HCT116 (cell line): ENCODE measurements around the gene PCDHGC5. TPM values are rescaled to one million over a fixed set of nuclear protein-coding genes. Genes with fewer than 3 reads are reported as not detected.

ENCODE experiments used
- ATAC-seq: fragments of 200-7000 bp; cut with Tn5 transposase; 2 replicates; pipeline ENCODE4 v1.9.1; 2020; ENCODE audit warnings: mild to moderate bottlenecking, moderate library complexity
- BruUV-seq: library from RNA; stranded (reverse); fragments of 400-500 nt; replicated peaks from 2 replicates; lab custom pipeline; 2021; lab: Mats Ljungman, UMichigan
- CTCF ChIA-PET: fragments of 300-600 bp; sonication (Branson Sonifier 250); formaldehyde crosslinking; loops from one replicate; lab custom pipeline; 2021; ENCODE audit warnings: antibody characterized with exemption; lab: Charles Lee
- POLR2A ChIA-PET: fragments of 300-600, 350-600 bp; sonication (Branson Sonifier 250); formaldehyde crosslinking; loops from one replicate; lab custom pipeline; 2021; ENCODE audit warnings: antibody characterized with exemption; lab: Charles Lee
- RAD21 ChIA-PET, 2 experiments: fragments of 300-600 bp; sonication (Branson Sonifier 250); formaldehyde crosslinking; loops; one replicate each; lab custom pipeline; 2023; ENCODE audit warnings: low total read pairs in 2 of 2; ENCODE audit not compliant: uncharacterized antibody in 2 of 2, unreplicated experiment in 2 of 2, low non-redundant PET in 1 of 2; lab: Charles Lee
- DNase-seq: peaks from one replicate; pipeline ENCODE4 v3.0.0-alpha.2; 2010; ENCODE audit warnings: low read depth, low spot score
- H2AFZ ChIP-seq: fragments of 200-600 bp; shearing (Covaris generic), sonication (generic); 2 replicates; pipeline ENCODE4 v1.6.1; 2017; ENCODE audit warnings: low read depth, mixed run types, mixed read lengths, antibody characterized with exemption, low read length; ENCODE audit not compliant: poor library complexity, severe bottlenecking
- H3K27ac ChIP-seq: 2 replicates; pipeline ENCODE4 v1.5.1; 2012; ENCODE audit warnings: low read depth, low read length
- H3K27me3 ChIP-seq: fragments of 200-600 bp; sonication (generic); 2 replicates; pipeline ENCODE4 v1.6.1; 2016; ENCODE audit warnings: mixed run types, low read length, mixed read lengths; ENCODE audit not compliant: insufficient read depth
- H3K36me3 ChIP-seq, 2 experiments: fragments of 200-500 bp in 1 of 2; fragments of 200-600 bp in 1 of 2; sonication (Bioruptor generic) in 1 of 2; sonication (generic) in 1 of 2; 2 replicates each; pipeline versions ENCODE4 v1.5.1 to v1.6.1; 2014 to 2016; ENCODE audit warnings: low read length in 2 of 2, inconsistent platforms in 1 of 2, mixed read lengths in 1 of 2, mixed run types in 1 of 2; ENCODE audit not compliant: insufficient read depth in 2 of 2, control insufficient read depth in 1 of 2
- H3K4me1 ChIP-seq, 2 experiments: fragments of 200-600 bp in 1 of 2; sonication (generic) in 1 of 2; 2 replicates each; pipeline versions ENCODE4 v1.5.1 to v1.6.1; 2012 to 2017; ENCODE audit warnings: low read length in 2 of 2, inconsistent platforms in 1 of 2, mild to moderate bottlenecking in 1 of 2, mixed read lengths in 1 of 2, mixed run types in 1 of 2, moderate library complexity in 1 of 2; ENCODE audit not compliant: insufficient read depth in 2 of 2, control insufficient read depth in 1 of 2
- H3K4me2 ChIP-seq: fragments of 200-600 bp; sonication (generic); 2 replicates; pipeline ENCODE4 v1.6.1; 2017; ENCODE audit warnings: mixed run types, low read length, mixed read lengths
- H3K4me3 ChIP-seq, 2 experiments: fragments of 200-600 bp in 1 of 2; sonication (generic) in 1 of 2; replicated peaks in 1 of 2; 2 replicates each; pipeline ENCODE4 v1.5.1; 2011 to 2016; ENCODE audit warnings: low read length in 2 of 2, control low read depth in 1 of 2, low read depth in 1 of 2, mild to moderate bottlenecking in 1 of 2, mixed read lengths in 1 of 2, mixed run types in 1 of 2
- H3K79me2 ChIP-seq: fragments of 200-600 bp; sonication (generic); 2 replicates; pipeline ENCODE4 v1.6.1; 2017; ENCODE audit warnings: mild to moderate bottlenecking, mixed run types, low read length, moderate library complexity, mixed read lengths; ENCODE audit not compliant: insufficient read depth
- H3K9ac ChIP-seq: fragments of 200-600 bp; sonication (generic); 2 replicates; pipeline ENCODE4 v1.6.1; 2016; ENCODE audit warnings: low read length, mixed read lengths
- H3K9me2 ChIP-seq: fragments of 200-600 bp; sonication (generic), shearing (Covaris generic); 2 replicates; pipeline ENCODE4 v1.6.1; 2017; ENCODE audit warnings: mixed run types, mild to moderate bottlenecking, moderate library complexity; ENCODE audit not compliant: insufficient read depth
- H3K9me3 ChIP-seq, 2 experiments: fragments of 200-500 bp in 1 of 2; fragments of 200-600 bp in 1 of 2; sonication (Bioruptor generic) in 1 of 2; sonication (generic) in 1 of 2; 2 replicates each; pipeline ENCODE4 v1.6.1; 2014 to 2017; ENCODE audit warnings: low read length in 2 of 2, mixed read lengths in 2 of 2, inconsistent platforms in 1 of 2, low read depth in 1 of 2, mild to moderate bottlenecking in 1 of 2, mixed run types in 1 of 2, moderate library complexity in 1 of 2; ENCODE audit not compliant: control insufficient read depth in 1 of 2, insufficient read depth in 1 of 2
- H4K20me1 ChIP-seq: fragments of 200-600 bp; sonication (generic), shearing (Covaris generic); 2 replicates; pipeline ENCODE4 v1.6.1; 2017; ENCODE audit warnings: mixed run types, mild to moderate bottlenecking, moderate library complexity; ENCODE audit not compliant: insufficient read depth
- CEBPB ChIP-seq: IDR thresholded peaks from 2 replicates; pipeline ENCODE4 v1.6.1; 2012; ENCODE audit warnings: low read depth
- EZH2phosphoT487 ChIP-seq: fragments of 200-600 bp; IDR thresholded peaks from 2 replicates; pipeline ENCODE4 v1.6.1; 2018; ENCODE audit warnings: antibody characterized with exemption, borderline replicate concordance
- JUND ChIP-seq: IDR thresholded peaks from 2 replicates; pipeline ENCODE4 v1.6.1; 2012
- RAD21 ChIP-seq: IDR thresholded peaks from 2 replicates; pipeline ENCODE4 v1.6.1; 2012; ENCODE audit warnings: low read depth, mild to moderate bottlenecking
- SP1 ChIP-seq: IDR thresholded peaks from 2 replicates; pipeline ENCODE4 v1.6.1; 2012; ENCODE audit warnings: low read depth
- SRF ChIP-seq: IDR thresholded peaks from 2 replicates; pipeline ENCODE4 v1.6.1; 2012; ENCODE audit warnings: low read depth
- intact Hi-C: fragments of 100-400 bp; cut with micrococcal nuclease; formaldehyde crosslinking; loops from 2 replicates; pipeline ENCODE4 v1.10.0; 2022
- total RNA-seq: library from RNA; stranded (reverse); gene quantifications from one replicate; pipeline ENCODE4 v1.2.1, GENCODE V29; 2021; ENCODE audit not compliant: unreplicated experiment
- TF ChIP-seq, protein P1 (sequence below), 3 experiments: fragments of 200-600 bp in 1 of 3; sonication (generic) in 1 of 3; IDR thresholded peaks in 2 of 3; conservative IDR thresholded peaks in 1 of 3; 2 replicates each; pipeline ENCODE4 v1.5.1; 2012 to 2017; ENCODE audit warnings: low read depth in 2 of 3, low read length in 2 of 3, antibody characterized with exemption in 1 of 3, borderline replicate concordance in 1 of 3, control low read depth in 1 of 3, mild to moderate bottlenecking in 1 of 3, mixed read lengths in 1 of 3, mixed run types in 1 of 3, moderate library complexity in 1 of 3; ENCODE audit not compliant: insufficient read depth in 1 of 3
- TF ChIP-seq, protein P2 (sequence below): IDR thresholded peaks from 2 replicates; pipeline ENCODE4 v1.6.1; 2012
- TF ChIP-seq, protein P3 (sequence below): IDR thresholded peaks from 2 replicates; pipeline ENCODE4 v1.6.1; 2011; ENCODE audit warnings: mild to moderate bottlenecking, low read length, moderate library complexity; ENCODE audit not compliant: insufficient replicate concordance; ENCODE audit errors: extremely low read depth

PCDHGC5 gene
- total RNA-seq, 1 experiment from 2014 or later: not detected

DNA sequence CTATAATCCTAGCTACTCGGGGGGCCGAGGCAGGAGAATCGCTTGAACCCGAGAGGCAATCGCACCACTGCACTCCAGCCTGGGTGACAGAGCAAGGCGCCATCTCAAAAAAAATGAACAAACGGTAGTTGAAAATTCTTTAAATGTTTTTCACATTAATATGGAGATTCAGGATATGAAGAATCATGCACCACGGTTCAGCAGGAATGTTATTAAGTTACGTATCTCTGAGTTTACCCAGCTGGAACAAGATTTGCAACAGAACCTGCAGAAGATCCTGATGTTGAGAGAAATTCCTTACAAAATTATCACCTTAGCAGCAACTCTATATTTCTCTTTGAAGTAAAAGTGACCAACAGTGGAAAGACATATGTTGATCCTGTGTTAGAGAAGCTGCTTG, 48.5 kb upstream of the PCDHGC5 start:
- H3K4me1 ChIP-seq: no peaks in the 10 kb centered on the region
- DNase-seq (no peak), ATAC-seq (no peak)
- H2AFZ ChIP-seq: no peak overlapping the region
- BruUV-seq: no TSS peak
- H3K36me3 ChIP-seq: no peaks in the 10 kb centered on the region
- no peaks in the 10 kb centered on the region for H3K9me2 ChIP-seq
- RAD21 ChIA-PET: no interaction called here
- POLR2A ChIA-PET: no interaction called here
- H3K4me2 ChIP-seq: no peak overlapping the region
- H3K27me3 ChIP-seq: no peaks in the 10 kb centered on the region
- no peaks in the 10 kb centered on the region for H3K79me2 ChIP-seq
- H3K9ac ChIP-seq: no peak overlapping the region
- TF ChIP-seq, protein P1, sequence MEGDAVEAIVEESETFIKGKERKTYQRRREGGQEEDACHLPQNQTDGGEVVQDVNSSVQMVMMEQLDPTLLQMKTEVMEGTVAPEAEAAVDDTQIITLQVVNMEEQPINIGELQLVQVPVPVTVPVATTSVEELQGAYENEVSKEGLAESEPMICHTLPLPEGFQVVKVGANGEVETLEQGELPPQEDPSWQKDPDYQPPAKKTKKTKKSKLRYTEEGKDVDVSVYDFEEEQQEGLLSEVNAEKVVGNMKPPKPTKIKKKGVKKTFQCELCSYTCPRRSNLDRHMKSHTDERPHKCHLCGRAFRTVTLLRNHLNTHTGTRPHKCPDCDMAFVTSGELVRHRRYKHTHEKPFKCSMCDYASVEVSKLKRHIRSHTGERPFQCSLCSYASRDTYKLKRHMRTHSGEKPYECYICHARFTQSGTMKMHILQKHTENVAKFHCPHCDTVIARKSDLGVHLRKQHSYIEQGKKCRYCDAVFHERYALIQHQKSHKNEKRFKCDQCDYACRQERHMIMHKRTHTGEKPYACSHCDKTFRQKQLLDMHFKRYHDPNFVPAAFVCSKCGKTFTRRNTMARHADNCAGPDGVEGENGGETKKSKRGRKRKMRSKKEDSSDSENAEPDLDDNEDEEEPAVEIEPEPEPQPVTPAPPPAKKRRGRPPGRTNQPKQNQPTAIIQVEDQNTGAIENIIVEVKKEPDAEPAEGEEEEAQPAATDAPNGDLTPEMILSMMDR (IDR thresholded peaks at IDR 0.05 in 2 of 3, conservative IDR thresholded peaks at IDR 0.05 in 1 of 3; ENCODE audit: borderline replicate concordance in 1 of 3, insufficient read depth in 1 of 3, low read depth in 2 of 3, low read length in 2 of 3): no peak
- TF ChIP-seq, protein P2, sequence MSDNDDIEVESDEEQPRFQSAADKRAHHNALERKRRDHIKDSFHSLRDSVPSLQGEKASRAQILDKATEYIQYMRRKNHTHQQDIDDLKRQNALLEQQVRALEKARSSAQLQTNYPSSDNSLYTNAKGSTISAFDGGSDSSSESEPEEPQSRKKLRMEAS: no peak
- no peak for TF ChIP-seq RAD21
- H3K27ac ChIP-seq: no peak overlapping the region
- H3K4me3 ChIP-seq: no peak overlapping the region
- CTCF ChIA-PET: no interaction called here
- no peaks in the 10 kb centered on the region for H4K20me1 ChIP-seq
- H3K9me3 ChIP-seq: no peaks in the 10 kb centered on the region
- intact Hi-C loops: no loop called here

DNA sequence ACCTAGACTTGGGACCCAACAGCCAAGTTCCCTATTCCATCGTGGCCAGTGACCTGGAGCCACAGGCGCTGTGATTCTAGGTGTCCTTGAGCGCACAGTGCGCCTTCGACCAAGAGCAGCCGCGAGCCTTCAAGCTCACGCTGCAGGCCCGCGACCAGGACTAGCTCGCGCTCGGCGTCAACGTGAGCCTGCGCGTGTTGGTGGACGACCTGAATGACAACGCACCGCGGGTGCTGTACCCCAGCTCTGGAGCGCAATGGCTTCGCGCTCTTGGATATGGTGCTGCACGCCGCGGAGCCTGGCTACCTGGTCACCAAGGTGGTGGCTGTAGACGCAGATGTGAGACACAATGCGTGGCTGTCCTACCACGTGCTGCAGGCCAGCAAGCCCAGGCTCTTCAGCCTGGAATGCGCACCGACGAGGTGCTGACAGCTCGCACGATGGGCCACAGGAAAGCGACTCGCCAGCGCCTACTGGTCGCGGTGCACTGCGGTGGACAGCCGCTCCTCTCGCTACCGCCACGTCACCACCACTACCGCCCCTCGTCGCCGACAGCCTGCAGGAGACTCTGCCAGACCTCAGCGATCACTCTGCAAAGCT, 47.2 kb upstream of the PCDHGC5 start:
- Histone ChIP-seq H2AFZ (no peak overlapping the region), H3K9ac (no peak overlapping the region), H3K4me3 (no peak overlapping the region), H3K4me2 (no peak overlapping the region), H3K79me2 (no peaks in the 10 kb centered on the region), H4K20me1 (no peaks in the 10 kb centered on the region), H3K9me2 (no peaks in the 10 kb centered on the region; the same call in 1 of the 2 replicates), H3K9me3 (no peaks in the 10 kb centered on the region), H3K27me3 (no peaks in the 10 kb centered on the region), H3K27ac (no peak overlapping the region), H3K36me3 (no peaks in the 10 kb centered on the region), H3K4me1 (no peaks in the 10 kb centered on the region)
- no TSS peak for BruUV-seq
- intact Hi-C loops: no loop called here
- DNase-seq (no peak), ATAC-seq (no peak)
- RAD21 ChIA-PET: no interaction called here
- CTCF ChIA-PET: no interaction called here
- TF ChIP-seq SP1: no peak
- TF ChIP-seq JUND: no peak
- no peak for TF ChIP-seq CEBPB
- TF ChIP-seq SRF: no peak
- TF ChIP-seq EZH2phosphoT487: no peak
- TF ChIP-seq, protein P3, sequence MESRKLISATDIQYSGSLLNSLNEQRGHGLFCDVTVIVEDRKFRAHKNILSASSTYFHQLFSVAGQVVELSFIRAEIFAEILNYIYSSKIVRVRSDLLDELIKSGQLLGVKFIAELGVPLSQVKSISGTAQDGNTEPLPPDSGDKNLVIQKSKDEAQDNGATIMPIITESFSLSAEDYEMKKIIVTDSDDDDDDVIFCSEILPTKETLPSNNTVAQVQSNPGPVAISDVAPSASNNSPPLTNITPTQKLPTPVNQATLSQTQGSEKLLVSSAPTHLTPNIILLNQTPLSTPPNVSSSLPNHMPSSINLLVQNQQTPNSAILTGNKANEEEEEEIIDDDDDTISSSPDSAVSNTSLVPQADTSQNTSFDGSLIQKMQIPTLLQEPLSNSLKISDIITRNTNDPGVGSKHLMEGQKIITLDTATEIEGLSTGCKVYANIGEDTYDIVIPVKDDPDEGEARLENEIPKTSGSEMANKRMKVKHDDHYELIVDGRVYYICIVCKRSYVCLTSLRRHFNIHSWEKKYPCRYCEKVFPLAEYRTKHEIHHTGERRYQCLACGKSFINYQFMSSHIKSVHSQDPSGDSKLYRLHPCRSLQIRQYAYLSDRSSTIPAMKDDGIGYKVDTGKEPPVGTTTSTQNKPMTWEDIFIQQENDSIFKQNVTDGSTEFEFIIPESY: no peak
- POLR2A ChIA-PET: no interaction called here
